NCI-H187 (cell line): ENCODE measurements around the gene DPP9.
"Not testable (repeated sequence)": the region's sequence is repeated elsewhere in the genome, so short reads cannot be mapped to it uniquely, and the experiment has no call there.

ENCODE experiments used
- DNase-seq, 2 experiments: peaks; one replicate each; lab custom pipeline; 2025; lab: John Stamatoyannopoulos, UW

The DPP9 gene

DNA sequence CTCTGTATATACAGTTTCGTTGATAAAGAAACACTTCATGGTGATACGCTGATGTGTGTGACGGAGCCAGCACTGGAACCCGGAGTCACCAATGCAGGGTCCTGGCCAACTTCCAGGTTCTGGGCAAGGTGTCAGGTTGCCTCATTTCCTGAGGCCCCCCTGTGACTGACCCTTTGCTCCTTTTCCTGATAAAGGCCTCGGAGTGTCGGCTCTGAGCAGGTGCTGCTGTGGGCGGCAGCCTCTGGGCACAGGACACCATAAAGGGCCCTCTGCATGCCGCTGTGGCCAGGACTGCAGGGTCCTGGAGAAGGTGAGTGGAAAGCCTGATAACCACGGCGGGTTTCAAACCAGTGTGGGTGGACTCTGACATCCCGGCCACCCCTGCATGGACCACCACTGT is 36.2 kb downstream of the DPP9 start:
- DNase-seq = no peak

DNA sequence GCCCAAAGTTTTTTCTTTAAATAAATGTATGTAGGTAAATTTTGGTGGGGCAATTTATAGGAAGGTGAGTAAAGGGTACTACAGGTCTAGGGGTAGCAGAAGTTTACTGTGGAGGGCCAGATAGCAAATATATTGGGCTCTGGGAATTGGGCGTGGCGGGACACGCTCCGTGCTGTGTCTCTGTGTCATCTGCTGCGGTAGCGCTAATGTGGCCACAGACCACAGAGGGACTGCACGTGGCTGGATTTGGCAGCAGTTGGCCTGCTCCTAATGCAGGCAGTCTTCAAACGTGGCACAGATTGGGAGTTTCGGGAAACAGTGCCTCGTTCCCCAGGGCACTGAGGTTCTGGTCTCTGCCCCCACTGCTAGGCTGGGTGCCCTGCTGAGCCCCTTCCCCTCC is 36.9 kb downstream of the DPP9 start:
- no peak for DNase-seq

DNA sequence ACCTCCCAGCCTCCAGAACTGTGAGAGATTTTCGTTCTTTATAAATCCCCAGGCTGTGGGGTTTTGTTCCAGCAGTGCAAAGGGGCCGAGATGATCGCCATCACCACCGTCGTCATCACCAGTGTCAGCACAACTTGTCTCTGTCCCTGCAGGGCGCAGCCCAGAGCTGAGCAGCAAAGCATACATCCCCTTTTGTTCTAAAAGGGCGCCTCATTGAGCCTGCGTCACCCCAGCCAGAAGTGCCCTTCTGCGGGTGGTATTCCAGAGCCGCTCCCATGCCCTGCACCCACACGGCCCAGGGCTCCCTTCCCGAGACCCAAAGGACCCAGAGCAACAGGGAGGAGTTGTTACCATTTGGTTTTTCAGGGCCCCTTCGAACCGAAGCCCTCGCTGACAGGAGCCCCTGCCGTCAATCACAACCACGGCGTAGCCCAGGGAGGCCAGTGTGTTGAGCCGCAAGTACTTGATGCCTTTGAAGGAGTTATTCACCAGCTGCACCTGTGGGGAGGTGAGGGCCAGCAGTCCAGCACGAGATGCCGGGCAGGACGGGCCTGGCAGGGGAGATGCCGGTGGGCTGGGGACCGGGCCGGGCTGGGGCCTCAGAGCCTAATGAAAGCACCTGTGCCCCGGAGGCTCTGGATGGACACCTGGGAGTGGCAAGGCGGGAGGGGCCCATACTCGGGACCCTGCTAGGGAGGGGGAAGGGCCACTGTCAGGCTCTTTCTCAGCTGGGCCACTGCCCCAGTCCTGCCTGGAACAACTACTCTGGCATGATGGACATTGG is 39.1 kb downstream of the DPP9 start:
- DNase-seq = no peak

GRCh38 chr19:4682417-4683200 is 41.0 kb downstream of the DPP9 start:
- no peak for DNase-seq

GRCh38 chr19:4680021-4680420 is 43.6 kb downstream of the DPP9 start:
- not testable (repeated sequence) for DNase-seq

DNA sequence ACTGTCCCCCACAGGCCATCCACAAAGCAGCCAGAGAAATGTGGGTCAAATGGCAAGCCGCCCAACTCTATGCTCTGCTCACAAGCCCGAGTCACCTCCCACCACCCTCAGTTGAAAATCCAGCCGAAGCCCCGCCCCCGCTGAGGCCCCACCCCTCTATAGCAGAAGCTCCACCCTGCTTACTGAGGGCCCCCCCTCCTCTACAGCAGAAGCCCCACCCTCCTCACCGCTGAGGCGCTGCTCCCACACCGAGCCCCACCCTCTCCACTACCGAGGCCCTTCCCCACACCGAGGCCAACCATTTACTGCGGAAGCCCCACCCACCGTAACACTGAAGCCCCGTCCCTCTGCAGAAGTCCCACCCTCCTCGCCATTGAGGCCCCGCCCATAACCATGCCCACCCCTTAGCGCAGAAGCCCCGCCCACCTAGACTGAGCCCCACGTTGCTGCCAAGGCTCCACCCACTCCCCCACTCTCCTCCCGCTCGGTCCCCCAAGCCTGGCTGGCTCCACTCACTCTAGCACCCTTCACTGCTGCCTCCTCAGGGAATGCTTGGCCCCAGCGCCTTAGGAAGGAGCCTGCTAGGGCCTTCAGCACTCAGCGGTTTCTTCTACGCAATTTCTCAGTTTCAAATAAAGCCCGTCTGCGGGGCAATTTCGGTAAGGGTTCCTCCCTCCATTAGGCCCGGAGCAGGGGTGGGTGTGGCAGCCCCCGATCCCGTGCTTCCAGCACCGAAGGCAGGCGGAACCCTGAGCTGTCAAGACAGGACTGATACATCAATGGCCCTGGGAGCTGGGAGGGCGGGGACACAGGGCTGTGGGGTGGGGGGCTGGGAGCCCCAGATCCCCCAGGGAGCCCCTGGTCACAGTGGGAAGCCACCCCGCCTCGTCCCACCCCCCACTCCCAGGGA is 44.5 kb downstream of the DPP9 start:
- no peak for DNase-seq

DNA sequence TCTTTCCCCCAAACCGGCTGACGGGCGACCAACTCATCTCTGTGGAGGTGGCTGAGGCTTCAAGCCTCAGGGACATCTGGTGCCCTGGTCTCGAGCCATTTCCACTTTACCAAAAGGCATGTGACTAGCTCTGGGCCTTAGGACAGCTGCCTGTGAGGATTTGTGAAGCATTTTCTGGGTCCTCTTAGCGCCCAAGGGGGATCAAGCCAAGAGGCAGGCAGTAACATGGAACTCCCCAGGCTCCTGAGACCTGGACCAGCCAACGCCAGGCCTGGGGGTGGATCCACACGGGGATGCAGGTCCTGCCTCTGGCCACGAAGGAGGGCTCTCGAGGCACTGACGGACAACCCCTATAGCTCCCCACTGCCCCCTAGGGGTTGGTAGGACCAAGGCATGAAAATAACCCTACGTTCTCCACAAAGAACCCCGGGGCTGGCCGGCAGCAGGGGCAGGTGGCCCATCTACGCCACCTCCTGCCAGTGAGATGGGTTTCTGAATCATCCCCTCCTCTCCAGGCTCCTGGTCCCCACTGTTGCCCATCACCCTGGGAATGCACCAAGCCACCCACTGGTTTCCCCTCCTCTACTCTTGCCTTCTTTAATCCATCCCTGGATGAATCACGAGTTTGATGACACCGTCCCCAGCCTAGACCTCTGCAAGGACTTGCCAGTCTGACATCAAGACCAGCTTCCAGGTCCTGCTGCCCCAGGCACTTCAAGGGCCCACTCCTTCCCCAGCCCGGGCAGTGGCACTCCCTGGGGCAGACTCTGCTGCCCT is 46.5 kb downstream of the DPP9 start:
- no peak for DNase-seq

DNA sequence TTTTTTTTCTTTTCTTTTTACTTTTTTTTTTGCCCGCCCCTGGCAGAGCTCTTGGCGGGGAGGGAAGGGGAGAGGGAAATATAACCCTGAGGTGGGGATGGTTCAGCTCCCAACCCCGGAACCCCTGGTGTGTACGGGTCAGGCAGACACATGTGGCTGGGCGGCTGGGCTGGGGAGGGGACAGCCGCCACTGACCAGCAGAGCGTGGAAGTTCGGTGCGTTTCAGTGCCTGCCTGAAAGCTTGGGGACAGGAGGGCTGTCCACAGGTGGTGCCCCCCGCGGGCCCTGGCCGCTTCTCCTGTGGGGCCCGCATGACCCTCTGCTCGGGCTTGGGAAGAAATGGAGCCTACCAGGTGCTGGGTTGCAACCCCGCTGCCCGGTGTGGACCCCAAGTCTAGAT is 48.3 kb downstream of the DPP9 start:
- no peak for DNase-seq

DNA sequence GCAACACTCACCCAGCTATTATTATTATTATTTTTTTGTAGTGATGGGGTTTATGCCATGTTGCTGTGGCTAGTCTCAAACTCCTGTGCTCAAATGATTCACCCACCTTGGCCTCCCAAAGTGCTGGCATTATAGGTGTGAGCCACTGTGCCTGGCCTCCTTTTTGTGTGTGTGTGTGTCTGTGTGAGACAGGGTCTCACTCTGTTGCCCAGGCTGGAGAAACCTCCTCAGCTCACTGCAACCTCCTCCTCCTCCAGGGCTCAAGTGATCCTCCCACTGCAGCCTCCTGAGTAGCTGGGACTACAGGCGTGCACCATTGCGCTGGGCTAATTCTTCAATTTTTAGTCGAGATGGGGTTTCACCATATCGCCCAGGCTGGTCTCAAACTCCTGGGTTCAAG is 49.9 kb downstream of the DPP9 start:
- DNase-seq = no peak

- DNase-seq = no peak
These were observed 50.4 kb downstream of the DPP9 start for GRCh38 chr19:4673216-4673615.

GRCh38 chr19:4671185-4671851 is 52.3 kb downstream of the DPP9 start:
- no peak for DNase-seq

DNA sequence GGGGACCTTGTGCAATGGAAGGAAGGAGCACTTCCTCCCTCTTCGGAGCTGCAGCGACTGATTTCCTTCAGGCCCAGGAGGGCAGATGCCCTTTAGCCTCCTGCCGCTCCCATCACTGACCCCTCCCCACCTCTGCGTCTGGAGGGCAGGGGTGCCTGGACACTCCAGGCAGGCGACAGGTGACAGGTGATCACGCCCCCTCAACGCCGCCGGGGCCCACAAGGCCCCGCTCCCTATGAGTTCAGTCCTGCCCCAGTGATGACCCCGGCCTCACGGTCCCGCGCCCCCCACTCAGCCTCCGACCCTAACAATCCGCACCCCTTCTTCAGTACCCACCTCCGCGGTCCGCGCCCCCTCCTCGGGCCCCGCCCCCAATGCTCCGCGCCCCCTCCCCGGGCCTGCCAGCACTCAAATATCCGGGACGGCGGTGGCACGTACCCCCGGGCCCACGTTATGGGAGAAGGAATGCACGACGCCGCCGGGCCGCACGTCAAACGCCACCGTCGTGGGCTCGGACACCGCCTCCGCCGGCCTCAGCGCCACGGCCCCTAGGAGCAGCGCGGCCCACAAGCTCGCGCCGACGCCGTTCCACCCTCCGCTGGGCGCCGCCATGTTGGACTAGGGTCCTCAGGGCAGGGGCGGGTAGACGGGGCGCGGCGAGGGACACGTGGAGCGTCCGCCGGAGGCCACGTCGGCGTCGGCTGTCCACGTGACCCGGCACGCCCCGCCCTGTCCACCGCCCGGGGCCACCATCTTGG is 53.7 kb downstream of the DPP9 start, which contains the start of gene MYDGF:
Gene MYDGF, minus strand, starts transcription at position 620 of the 758 bp plus-strand sequence. Its CDS starts 8 bp downstream, at position 612.
- peak; percentile 71 to 88 for DNase-seq

- DNase-seq = no peak
These were observed 59.0 kb downstream of the DPP9 start for GRCh38 chr19:4664642-4665041.

DNA sequence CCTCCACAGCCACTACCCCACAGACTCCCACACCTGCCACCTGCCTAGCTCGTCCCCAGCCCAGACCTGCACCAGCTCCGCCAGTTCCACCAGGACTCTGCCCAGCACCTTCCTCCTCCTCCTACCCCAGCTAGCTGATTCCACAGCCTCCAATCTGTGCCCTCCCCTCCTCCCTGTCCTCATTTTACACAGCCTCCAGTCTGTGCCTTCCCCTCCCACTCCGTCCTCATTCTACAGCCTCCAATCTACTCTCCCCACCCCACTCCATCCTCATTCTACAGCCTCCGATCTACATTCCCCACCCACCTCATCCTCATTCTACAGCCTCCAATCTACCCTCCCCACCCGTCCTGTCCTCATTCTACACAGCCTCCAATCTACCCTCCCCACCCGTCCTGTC is 60.8 kb downstream of the DPP9 start:
- no peak for DNase-seq

DNA sequence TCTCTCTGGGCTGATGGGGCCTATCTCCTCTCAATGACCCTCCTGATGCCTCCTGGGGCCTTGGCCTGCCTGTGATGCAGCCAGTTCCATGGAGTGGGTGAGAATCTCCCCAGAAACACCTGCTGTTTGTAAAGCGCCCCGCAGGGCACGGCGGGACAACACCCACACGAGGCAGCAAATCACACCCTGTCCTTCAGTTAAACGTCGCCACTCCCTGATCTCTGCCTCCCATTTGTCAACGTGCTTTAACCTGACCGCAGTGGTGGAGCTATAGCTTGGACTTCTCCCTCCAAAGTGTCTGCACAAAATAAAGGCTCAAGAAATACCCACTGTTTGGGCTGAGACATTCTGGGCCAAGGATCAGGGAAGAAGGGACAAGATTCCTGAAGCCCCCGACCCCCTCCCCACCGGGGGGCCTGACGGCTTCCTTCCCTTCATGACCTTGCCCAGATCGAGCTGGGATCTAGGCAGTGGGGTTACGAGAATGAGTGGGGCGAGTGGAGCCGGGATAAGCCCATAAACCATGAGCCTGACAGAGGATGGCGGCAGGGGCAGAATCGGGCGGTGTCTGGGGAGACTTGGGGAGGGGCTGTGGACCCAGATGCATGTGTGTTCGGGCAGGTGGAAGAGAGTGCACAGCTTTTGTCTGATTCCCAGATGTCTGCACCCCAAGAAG is 61.5 kb downstream of the DPP9 start:
- DNase-seq = no peak

GRCh38 chr19:4660993-4661392 is 62.6 kb downstream of the DPP9 start:
- DNase-seq = no peak

DNA sequence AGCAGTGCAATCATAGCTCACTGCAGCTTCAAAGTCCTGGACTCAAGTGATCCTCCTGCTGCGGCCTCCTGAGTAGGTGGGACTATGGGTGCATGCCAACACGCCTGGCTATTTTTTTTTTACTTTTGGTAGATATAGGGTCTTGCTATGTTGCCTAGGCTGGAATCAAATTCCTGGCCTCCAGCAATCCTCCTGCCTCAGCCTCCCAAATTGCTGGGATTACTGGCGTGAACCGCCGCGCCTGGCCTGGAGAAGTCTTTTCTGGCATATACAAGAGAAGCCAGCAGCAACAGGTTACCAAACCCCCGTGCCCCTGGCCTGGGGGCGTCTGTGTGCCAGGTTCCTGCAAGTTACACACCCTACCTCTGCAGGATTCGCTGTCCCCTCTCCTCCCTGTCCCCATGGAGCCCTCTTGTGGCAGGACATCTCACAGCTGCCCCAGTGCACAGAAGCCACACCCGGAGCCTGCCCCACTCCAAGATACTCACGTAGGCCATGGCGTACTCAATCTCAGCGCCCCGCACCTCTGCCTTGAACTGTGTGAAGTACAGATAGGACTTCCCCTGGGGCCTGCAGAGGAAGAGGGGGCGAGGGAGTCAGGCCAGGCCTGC is 63.4 kb downstream of the DPP9 start:
- DNase-seq = no peak

DNA sequence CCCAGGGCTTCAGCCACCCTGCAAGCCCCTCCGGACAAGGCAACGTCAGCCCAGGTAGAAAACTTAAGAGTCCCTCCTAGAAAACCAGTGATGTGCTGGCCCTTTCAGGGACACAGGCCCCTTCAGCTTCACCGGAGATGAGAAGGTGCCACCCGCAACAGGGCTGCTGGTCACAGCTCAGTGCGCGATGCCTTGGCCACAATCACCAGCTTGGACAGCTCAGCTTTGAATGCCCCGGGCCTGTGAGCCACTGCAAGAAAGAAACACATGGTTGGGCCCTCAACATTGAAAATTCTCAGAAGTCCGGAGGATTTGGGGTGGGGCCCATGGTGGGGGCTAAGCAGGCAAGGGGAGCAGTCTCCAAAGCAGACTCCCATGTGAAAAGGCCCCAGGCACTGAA is 65.8 kb downstream of the DPP9 start:
- no peak for DNase-seq

- DNase-seq = no peak
These were observed 66.4 kb downstream of the DPP9 start for GRCh38 chr19:4657262-4657661.
